ENCODE results near the gene PDHA1. TPM values are rescaled to one million over a fixed set of nuclear protein-coding genes. Genes with fewer than 3 reads are reported as not detected.

Gene PDHA1
- total and polyA plus RNA-seq, 2 of the 4 experiments (the other 2 are of a cell fraction): 53.9 to 141 TPM

DNA sequence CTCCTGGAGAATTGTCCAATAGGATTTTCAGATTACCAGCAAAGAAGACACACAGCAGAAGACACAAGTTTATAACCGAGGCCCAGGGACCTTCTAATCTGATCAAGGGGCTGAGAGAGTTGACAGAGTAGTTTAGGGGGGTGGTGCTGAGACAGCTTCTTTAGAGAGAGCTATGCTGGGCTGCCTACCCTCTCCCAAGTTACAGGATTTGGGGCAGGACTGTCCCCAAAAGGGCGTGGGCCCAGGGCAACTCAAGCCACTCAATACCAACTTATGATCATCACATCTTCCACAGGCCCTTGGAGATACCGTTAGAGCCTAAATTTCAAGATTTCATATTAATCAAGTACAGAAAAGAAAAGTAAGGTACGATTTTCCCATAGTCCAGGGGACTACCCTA lies 43.0 kb downstream of the PDHA1 start:
- no peaks in the 10 kb centered on the region for H3K36me3 ChIP-seq (ENCODE audit: control insufficient read depth, insufficient read depth, low read length)
- no peak overlapping the region for H3K23ac ChIP-seq (ENCODE audit: low read depth, low read length)
- H3K18ac ChIP-seq (ENCODE audit: low read depth, low read length): no peak overlapping the region
- no peak overlapping the region for H3K4ac ChIP-seq (ENCODE audit: low read depth, low read length)
- H3K14ac ChIP-seq (replicated peaks; ENCODE audit: low read depth, low read length): no peak overlapping the region
- POLR2A ChIA-PET (ENCODE audit: unreplicated experiment): no interaction called here
- DNase-seq (no peak), ATAC-seq (ENCODE audit: low read depth) (no peak)
- TF ChIP-seq CHD1 (IDR thresholded peaks at IDR 0.05; ENCODE audit: low read depth, low read length) (no peak), RFX5 (IDR thresholded peaks at IDR 0.05; ENCODE audit: low read depth, low read length) (no peak), MXI1 (IDR thresholded peaks at IDR 0.05; ENCODE audit: borderline replicate concordance, low read depth, low read length) (no peak), BHLHE40 (IDR thresholded peaks at IDR 0.05; ENCODE audit: low read depth, low read length) (no peak), NFE2L2 (IDR thresholded peaks at IDR 0.05; ENCODE audit: low read depth, low read length) (no peak), SMC3 (IDR thresholded peaks at IDR 0.05; ENCODE audit: low read depth, low read length) (no peak), MAFK (IDR thresholded peaks at IDR 0.05; ENCODE audit: low read depth, low read length) (no peak)
- TF ChIP-seq, protein P1, sequence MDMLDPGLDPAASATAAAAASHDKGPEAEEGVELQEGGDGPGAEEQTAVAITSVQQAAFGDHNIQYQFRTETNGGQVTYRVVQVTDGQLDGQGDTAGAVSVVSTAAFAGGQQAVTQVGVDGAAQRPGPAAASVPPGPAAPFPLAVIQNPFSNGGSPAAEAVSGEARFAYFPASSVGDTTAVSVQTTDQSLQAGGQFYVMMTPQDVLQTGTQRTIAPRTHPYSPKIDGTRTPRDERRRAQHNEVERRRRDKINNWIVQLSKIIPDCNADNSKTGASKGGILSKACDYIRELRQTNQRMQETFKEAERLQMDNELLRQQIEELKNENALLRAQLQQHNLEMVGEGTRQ (IDR thresholded peaks at IDR 0.05; ENCODE audit: low read depth, low read length): no peak
- TF ChIP-seq, protein P2, sequence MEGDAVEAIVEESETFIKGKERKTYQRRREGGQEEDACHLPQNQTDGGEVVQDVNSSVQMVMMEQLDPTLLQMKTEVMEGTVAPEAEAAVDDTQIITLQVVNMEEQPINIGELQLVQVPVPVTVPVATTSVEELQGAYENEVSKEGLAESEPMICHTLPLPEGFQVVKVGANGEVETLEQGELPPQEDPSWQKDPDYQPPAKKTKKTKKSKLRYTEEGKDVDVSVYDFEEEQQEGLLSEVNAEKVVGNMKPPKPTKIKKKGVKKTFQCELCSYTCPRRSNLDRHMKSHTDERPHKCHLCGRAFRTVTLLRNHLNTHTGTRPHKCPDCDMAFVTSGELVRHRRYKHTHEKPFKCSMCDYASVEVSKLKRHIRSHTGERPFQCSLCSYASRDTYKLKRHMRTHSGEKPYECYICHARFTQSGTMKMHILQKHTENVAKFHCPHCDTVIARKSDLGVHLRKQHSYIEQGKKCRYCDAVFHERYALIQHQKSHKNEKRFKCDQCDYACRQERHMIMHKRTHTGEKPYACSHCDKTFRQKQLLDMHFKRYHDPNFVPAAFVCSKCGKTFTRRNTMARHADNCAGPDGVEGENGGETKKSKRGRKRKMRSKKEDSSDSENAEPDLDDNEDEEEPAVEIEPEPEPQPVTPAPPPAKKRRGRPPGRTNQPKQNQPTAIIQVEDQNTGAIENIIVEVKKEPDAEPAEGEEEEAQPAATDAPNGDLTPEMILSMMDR (conservative IDR thresholded peaks at IDR 0.05; ENCODE audit: low read depth, low read length): no peak
- H2BK120ac ChIP-seq (ENCODE audit: low read depth, low read length): no peak overlapping the region
- H3K4me2 ChIP-seq (ENCODE audit: low read depth, low read length): no peak overlapping the region
- no peaks in the 10 kb centered on the region for H3K4me1 ChIP-seq (ENCODE audit: control insufficient read depth, insufficient read depth, low read length)
- dilution Hi-C loops (cut with HindIII; ENCODE audit: low sequenced_read_pairs, unreplicated experiment) (no loop called here), intact Hi-C loops (cut with micrococcal nuclease) (no loop called here), in situ Hi-C loops (cut with MboI; ENCODE audit: low sequenced_read_pairs) (loop anchor here (25.0 kb wide), 1 partner anchor 676 kb away; no protein-coding TSS in a partner anchor)
- 40% methylated on average over 1 of the region's 4 CpGs; no CpG with 5 or more reads in 1 of the 2 experiments for WGBS, 2 experiments (ENCODE audit: extremely low coverage in 2 of 2, insufficient read length in 1 of 2)
- no peak overlapping the region for H2BK20ac ChIP-seq (ENCODE audit: low read depth, low read length)
- H3K9ac ChIP-seq (ENCODE audit: low read depth, low read length): no peak overlapping the region
- H3K27ac ChIP-seq (ENCODE audit: insufficient read depth, low read length): no peak overlapping the region
- no peak overlapping the region for H4K91ac ChIP-seq (ENCODE audit: insufficient read depth, low read depth, low read length)
- H2AK9ac ChIP-seq (replicated peaks; ENCODE audit: low read depth, low read length, poor library complexity): no peak overlapping the region
- H4K8ac ChIP-seq (ENCODE audit: low read depth in 2 of 2, low read length in 2 of 2): no peak overlapping the region
- no peak overlapping the region for H2AFZ ChIP-seq (replicated peaks; ENCODE audit: low read length, poor library complexity)
- no peak overlapping the region for H4K5ac ChIP-seq (ENCODE audit: low read depth, low read length)
- H3K4me3 ChIP-seq (ENCODE audit: insufficient read depth, low read depth, low read length): no peak overlapping the region
- BruUV-seq (replicated peaks): no TSS peak
- H3K9me1 ChIP-seq (ENCODE audit: insufficient read depth, low read length): no peaks in the 10 kb centered on the region
- H2AK5ac ChIP-seq (ENCODE audit: low read depth, low read length): no peak overlapping the region
- H3K9me3 ChIP-seq (ENCODE audit: control insufficient read depth, insufficient read depth, low read length): no peaks in the 10 kb centered on the region
- no peak overlapping the region for H2BK5ac ChIP-seq (ENCODE audit: low read depth, low read length, poor library complexity, severe bottlenecking)
- no peak overlapping the region for H3K56ac ChIP-seq (ENCODE audit: extremely low read depth, insufficient read depth, low read length)
- no peaks in the 10 kb centered on the region for H3K79me1 ChIP-seq (ENCODE audit: low read depth in 1 of 2, low read length in 2 of 2)
- no peaks in the 10 kb centered on the region for H4K20me1 ChIP-seq (ENCODE audit: insufficient read depth, low read length)
- no peaks in the 10 kb centered on the region for H3K27me3 ChIP-seq (ENCODE audit: control insufficient read depth, insufficient read depth, low read length)
- CTCF ChIA-PET: interaction anchor here (1.5 kb wide), 1 partner anchor 14 kb away, joined by 4 read pairs; no protein-coding TSS in a partner anchor
- H2BK15ac ChIP-seq (ENCODE audit: low read depth, low read length): no peak overlapping the region

Data from IMR-90 (cell line).